Natural killer cell treated with Interleukin-12 subunit alpha and Interleukin-12 subunit beta and Interleukin-15 and Interleukin-18, amount 100 ng/mL, for 72 hours (primary cell): ENCODE data around the gene OR2T33. TPM values are rescaled to one million over a fixed set of nuclear protein-coding genes. Genes with fewer than 3 reads are reported as not detected.

Source experiments
- ATAC-seq, 2 donors: fragments of 150-1000 bp; cut with Tn5 transposase in 1 of 2; sonication (Bioruptor Pico), chemical (Tn5 transposase) in 1 of 2; 2 replicates each; pipeline ENCODE4 v1.10.0; 2021
- DNase-seq: peaks from one replicate; pipeline ENCODE4 v3.0.0; 2022; ENCODE audit warnings: low spot score
- H3K27ac Mint-ChIP-seq, 2 donors: 1 replicate in 1 of 2; 2 replicates in 1 of 2; pipeline ENCODE4 v1.8.0; 2022; ENCODE audit warnings: mixed read lengths in 2 of 2, mild to moderate bottlenecking in 1 of 2, moderate library complexity in 1 of 2
- H3K27me3 Mint-ChIP-seq, 2 donors: 1 replicate in 1 of 2; 2 replicates in 1 of 2; pipeline ENCODE4 v1.8.0; 2022; ENCODE audit warnings: mixed read lengths in 2 of 2
- H3K36me3 Mint-ChIP-seq: one replicate; pipeline ENCODE4 v1.8.0; 2022; ENCODE audit warnings: mixed read lengths
- H3K4me1 Mint-ChIP-seq, 2 donors: 1 replicate in 1 of 2; 2 replicates in 1 of 2; pipeline ENCODE4 v1.8.0; 2022; ENCODE audit warnings: low read depth in 2 of 2, mixed read lengths in 2 of 2, mild to moderate bottlenecking in 1 of 2
- H3K4me3 Mint-ChIP-seq: one replicate; pipeline ENCODE4 v1.8.0; 2022; ENCODE audit warnings: mixed read lengths
- H3K9me3 Mint-ChIP-seq: 2 replicates; pipeline ENCODE4 v1.8.0; 2022; ENCODE audit warnings: mixed read lengths
- total RNA-seq, 2 donors: library from RNA; stranded (reverse); gene quantifications; one replicate each; pipeline ENCODE4 v1.2.3, GENCODE V29; 2022

OR2T33 gene
- total RNA-seq, 2 donors from 2014 or later: not detected

GRCh38 chr1:248229360-248229908 lies 48.3 kb downstream of the OR2T33 start:
- H3K9me3 Mint-ChIP-seq: peaks cover 13% of the 10 kb centered on the region
- H3K27ac Mint-ChIP-seq: no peak overlapping the region
- H3K4me1 Mint-ChIP-seq: no peaks in the 10 kb centered on the region
- H3K4me3 Mint-ChIP-seq: no peak overlapping the region
- H3K27me3 Mint-ChIP-seq: no peaks in the 10 kb centered on the region
- no peak for DNase-seq
- peak in 1 of 2 donors; percentile 28 for ATAC-seq
- no peaks in the 10 kb centered on the region for H3K36me3 Mint-ChIP-seq

DNA sequence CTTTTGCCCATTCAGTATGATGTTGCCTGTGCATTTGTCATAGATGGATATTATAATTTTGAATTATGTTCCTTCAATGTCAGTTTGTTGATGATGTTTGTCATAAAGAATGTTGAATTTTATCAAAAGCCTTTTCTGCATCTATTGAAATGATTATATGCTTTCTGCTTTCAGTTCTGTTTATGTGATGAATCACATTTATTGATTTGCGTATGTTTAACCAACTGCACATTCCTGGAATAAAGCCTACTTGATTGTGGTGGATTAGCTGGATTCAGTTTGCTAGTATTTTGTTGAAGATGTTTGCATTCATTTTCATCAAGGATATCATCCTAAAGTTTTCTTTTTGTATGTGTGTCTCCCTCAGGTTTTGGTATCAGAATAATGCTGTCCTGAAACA lies 52.2 kb downstream of the OR2T33 start:
- H3K4me1 Mint-ChIP-seq: no peaks in the 10 kb centered on the region
- DNase-seq: no peak
- ATAC-seq: no peak
- H3K4me3 Mint-ChIP-seq: no peak overlapping the region
- H3K9me3 Mint-ChIP-seq: peaks cover 15% of the 10 kb centered on the region
- H3K27me3 Mint-ChIP-seq: no peaks in the 10 kb centered on the region
- no peak overlapping the region for H3K27ac Mint-ChIP-seq
- no peaks in the 10 kb centered on the region for H3K36me3 Mint-ChIP-seq

Other genes with a start within 250 kb of the OR2T33 start
- under 1 TPM; 0.12 to 0.17 TPM for gene OR2L2, start 247.9 kb downstream of the OR2T33 start, total RNA-seq
- not detected for gene OR2L3, start 231.1 kb downstream of the OR2T33 start, total RNA-seq
- not detected for gene OR2L13, start 182.8 kb downstream of the OR2T33 start, total RNA-seq
- not detected for gene OR2M5, start 132.8 kb downstream of the OR2T33 start, total RNA-seq
- gene OR2M2, start 103.2 kb downstream of the OR2T33 start, total RNA-seq: not detected
- gene OR2M3, start 80.7 kb downstream of the OR2T33 start, total RNA-seq: not detected
- gene OR2M4, start 46.6 kb downstream of the OR2T33 start, total RNA-seq: not detected
- not detected for gene OR2T12, start 25.4 kb upstream of the OR2T33 start, total RNA-seq
- gene OR2M7, start 46.6 kb upstream of the OR2T33 start, total RNA-seq: not detected
- gene OR14C36, start 70.8 kb upstream of the OR2T33 start, total RNA-seq: not detected
- gene OR2T4, start 83.7 kb upstream of the OR2T33 start, total RNA-seq: not detected
- not detected for gene OR2T6, start 97.8 kb upstream of the OR2T33 start, total RNA-seq
- gene OR2T1, start 125.1 kb upstream of the OR2T33 start, total RNA-seq: not detected
- not detected for gene OR2T2, start 167.7 kb upstream of the OR2T33 start, total RNA-seq
- under 1 TPM in 1 of 2 donors, not detected in 1; 0.47 TPM for gene OR2T3, start 195.4 kb upstream of the OR2T33 start, total RNA-seq
- gene OR2T5, start 210.6 kb upstream of the OR2T33 start, total RNA-seq: not detected
- not detected for gene OR2G6, start 230.1 kb upstream of the OR2T33 start, total RNA-seq